ENCODE data around the gene ZNF439. TPM values are rescaled to one million over a fixed set of nuclear protein-coding genes. Genes with fewer than 3 reads are reported as not detected.

ZNF439 gene
- total and polyA plus RNA-seq, 10 of the 15 experiments (the other 5 are each of a cell fraction or from before 2014, with no cell fraction given): 0.43 to 2.5 (median 1.2) TPM

- in situ Hi-C loops (cut with MboI) (no loop called here), intact Hi-C loops (cut with micrococcal nuclease; ENCODE audit: unreplicated experiment) (loop anchor here (1.0 kb wide), 1 partner anchor 260 kb away; no protein-coding TSS in a partner anchor)
- no peaks in the 10 kb centered on the region for H3K4me1 ChIP-seq (ENCODE audit: control insufficient read depth, insufficient read depth, low read length)
- H3K27me3 ChIP-seq (replicated peaks in 1 of 2; ENCODE audit: control insufficient read depth in 2 of 2, insufficient read depth in 2 of 2, low read length in 1 of 2): no peaks in the 10 kb centered on the region
- no peaks in the 10 kb centered on the region for H3K79me2 ChIP-seq (ENCODE audit: control insufficient read depth, insufficient read depth, low read length)
- no peak for FAIRE-seq
- CTCF ChIA-PET: interaction anchor here (0.8 to 3.0 kb wide), 8 partner anchors 42 to 260 kb away, joined by 3 to 19 read pairs (median 4); partner anchors contain the start of genes ZNF491 and ZNF700
- TF ChIP-seq SMC3 (IDR thresholded peaks at IDR 0.05; ENCODE audit: borderline replicate concordance, low read length) (peak; percentile 54; the same call in 1 of the 2 replicates), TCF3 (IDR thresholded peaks at IDR 0.05; ENCODE audit: borderline replicate concordance, insufficient read depth, low read depth, low read length) (no peak), FOXM1 (IDR thresholded peaks at IDR 0.05; ENCODE audit: low read depth, low read length) (no peak), TCF7 (IDR thresholded peaks at IDR 0.05; ENCODE audit: borderline replicate concordance) (no peak), TAF1 (IDR thresholded peaks at IDR 0.05; ENCODE audit: borderline replicate concordance, low read depth, low read length) (no peak), NFYA (IDR thresholded peaks at IDR 0.05; ENCODE audit: borderline replicate concordance, low read depth, low read length) (no peak), CHD1 (IDR thresholded peaks at IDR 0.05; ENCODE audit: low read depth, low read length) (no peak), RAD21 (IDR thresholded peaks at IDR 0.05; ENCODE audit: insufficient read depth, low read depth, low read length) (peak; percentile 45), CTCF (IDR thresholded peaks at IDR 0.05 in 2 of 3, conservative IDR thresholded peaks at IDR 0.05 in 1 of 3; ENCODE audit: control insufficient read depth in 2 of 3, extremely low read depth in 1 of 3, insufficient read depth in 1 of 3, low read depth in 3 of 3, low read length in 3 of 3) (peak; percentile 49 to 68 (median 58)), NBN (IDR thresholded peaks at IDR 0.05) (no peak), EZH2 (IDR thresholded peaks at IDR 0.05; ENCODE audit: borderline replicate concordance, control insufficient read depth, low read depth, low read length) (no peak)
- H4K20me1 ChIP-seq (ENCODE audit: control insufficient read depth, insufficient read depth): no peaks in the 10 kb centered on the region
- 34% methylated on average over 10 of the region's 10 CpGs for WGBS (ENCODE audit: insufficient coverage, insufficient replicate concordance, low lambda C conversion rate, missing lambda C conversion rate)
- ATAC-seq: peak; percentile 48; the same call in 2 of the 3 replicates
- no peak overlapping the region for H2AFZ ChIP-seq (ENCODE audit: control insufficient read depth, low read depth, low read length)
- no peak overlapping the region for H3K27ac ChIP-seq (ENCODE audit: control insufficient read depth, insufficient read depth)
- SMC1A ChIA-PET (ENCODE audit: uncharacterized antibody, unreplicated experiment): interaction anchor here (1.3 kb wide), 1 partner anchor 108 kb away, joined by 3 read pairs; no protein-coding TSS in a partner anchor
- no TSS peak for BruUV-seq (replicated peaks)
- RAD21 ChIA-PET (ENCODE audit: unreplicated experiment): interaction anchor here (1.0 kb wide), 1 partner anchor 108 kb away, joined by 4 read pairs; no protein-coding TSS in a partner anchor
- H3K4me2 ChIP-seq (ENCODE audit: control insufficient read depth, insufficient read depth): no peak overlapping the region
- no peak overlapping the region for H3K9ac ChIP-seq (ENCODE audit: control insufficient read depth, insufficient read depth, low read length)
- H3K4me3 ChIP-seq: no peak overlapping the region
- no peaks in the 10 kb centered on the region for H3K36me3 ChIP-seq (ENCODE audit: control insufficient read depth in 2 of 2, insufficient read depth in 2 of 2, low read length in 1 of 2)
- POLR2A ChIA-PET: no interaction called here
- H3K9me3 ChIP-seq (replicated peaks; ENCODE audit: control insufficient read depth, insufficient read depth, low read length): peaks cover 2% of the 10 kb centered on the region; the same call in 2 of the 3 replicates
- peak; percentile 17 for DNase-seq (ENCODE audit: low read depth, low spot score)
Measured at GRCh38 chr19:11881151-11881800, 32.8 kb downstream of the ZNF439 start.

Measured in GM12878 (cell line).